Measurements from ENCODE around the gene KRT14.

GRCh38 chr17:41613277-41614082, 26.8 kb upstream of the KRT14 start:
- TF ChIP-seq CTCF (conservative IDR thresholded peaks at IDR 0.05; ENCODE audit: low read depth, low read length), result no peak
- TF ChIP-seq EZH2phosphoT487 (IDR thresholded peaks at IDR 0.05; ENCODE audit: borderline replicate concordance, low read length), result no peak
- TF ChIP-seq EZH2 (IDR thresholded peaks at IDR 0.05; ENCODE audit: low read length, unreplicated experiment), result no peak
